Suprapubic skin (tissue), 4 donors: ENCODE data around the gene KMT2C. TPM values are rescaled to one million over a fixed set of nuclear protein-coding genes. Genes with fewer than 3 reads are reported as not detected.

Experiments used
- DNase-seq, 2 donors: peaks; one replicate each; pipeline ENCODE4 v3.0.0-alpha.2; 2019; ENCODE audit warnings: low spot score in 2 of 2
- H3K27ac ChIP-seq: fragments of 200-600 bp; sonication (generic); one replicate; pipeline ENCODE4 v1.5.1; 2019
- H3K27me3 ChIP-seq: fragments of 200-600 bp; sonication (generic); one replicate; pipeline ENCODE4 v1.5.1; 2019
- H3K36me3 ChIP-seq: fragments of 200-600 bp; sonication (generic); one replicate; pipeline ENCODE4 v1.5.1; 2019
- H3K4me1 ChIP-seq: fragments of 200-600 bp; sonication (generic); one replicate; pipeline ENCODE4 v1.5.1; 2019
- H3K4me3 ChIP-seq: fragments of 200-600 bp; sonication (generic); one replicate; pipeline ENCODE4 v1.5.1; 2019; ENCODE audit warnings: mild to moderate bottlenecking
- H3K9me3 ChIP-seq: fragments of 200-600 bp; sonication (generic); one replicate; pipeline ENCODE4 v1.5.1; 2019
- CTCF ChIP-seq, 2 donors: fragments of 200-600 bp in 1 of 2; fragments of 450-650 bp in 1 of 2; sonication (generic) in 1 of 2; IDR thresholded peaks; one replicate each; pipeline ENCODE4 v1.5.1; 2016 to 2019; ENCODE audit warnings: antibody characterized with exemption in 2 of 2, mild to moderate bottlenecking in 1 of 2, moderate library complexity in 1 of 2
- EP300 ChIP-seq: sonication (generic); formaldehyde crosslinking; IDR thresholded peaks from one replicate; pipeline ENCODE4 v1.6.1; 2017; ENCODE audit warnings: antibody characterized with exemption
- POLR2A ChIP-seq, 2 donors: fragments of 450-650 bp; IDR thresholded peaks; one replicate each; pipeline ENCODE4 v1.6.1; 2017; ENCODE audit warnings: antibody characterized with exemption in 2 of 2, mild to moderate bottlenecking in 2 of 2, moderate library complexity in 2 of 2
- POLR2AphosphoS5 ChIP-seq, 3 donors: sonication (generic); formaldehyde crosslinking; IDR thresholded peaks; one replicate each; pipeline ENCODE4 v1.6.1; 2017; ENCODE audit warnings: antibody characterized with exemption in 3 of 3
- WGBS: methylation state at CpG from one replicate; pipeline ENCODE4 v1.1.5; 2018; 5-methylcytosine and 5-hydroxymethylcytosine counted together
- total RNA-seq, 4 donors: library from RNA; depleted of rRNA; stranded (reverse); fragments of >200 nt; gene quantifications; one replicate each; pipeline ENCODE4 v1.1.0, GENCODE V29; 2016

KMT2C gene
- total RNA-seq, 4 donors from 2014 or later, result 61.2 to 144 (median 93.3) TPM

GRCh38 chr7:152121432-152121831, 314.4 kb downstream of the KMT2C start:
- peaks cover 92% of the 10 kb centered on the region for H3K36me3 ChIP-seq
- H3K4me1 ChIP-seq, result no peaks in the 10 kb centered on the region
- no peak for TF ChIP-seq EP300
- no peak for TF ChIP-seq POLR2AphosphoS5 (IDR thresholded peaks at IDR 0.05)
- no peak for TF ChIP-seq CTCF (IDR thresholded peaks at IDR 0.05)
- TF ChIP-seq POLR2A (IDR thresholded peaks at IDR 0.05), result no peak
- WGBS, result 98% methylated on average over 9 of the region's 9 CpGs
- H3K9me3 ChIP-seq, result peaks cover 5% of the 10 kb centered on the region
- H3K27me3 ChIP-seq, result no peaks in the 10 kb centered on the region
- H3K27ac ChIP-seq, result no peak overlapping the region
- no peak overlapping the region for H3K4me3 ChIP-seq
- no peak for DNase-seq

DNA sequence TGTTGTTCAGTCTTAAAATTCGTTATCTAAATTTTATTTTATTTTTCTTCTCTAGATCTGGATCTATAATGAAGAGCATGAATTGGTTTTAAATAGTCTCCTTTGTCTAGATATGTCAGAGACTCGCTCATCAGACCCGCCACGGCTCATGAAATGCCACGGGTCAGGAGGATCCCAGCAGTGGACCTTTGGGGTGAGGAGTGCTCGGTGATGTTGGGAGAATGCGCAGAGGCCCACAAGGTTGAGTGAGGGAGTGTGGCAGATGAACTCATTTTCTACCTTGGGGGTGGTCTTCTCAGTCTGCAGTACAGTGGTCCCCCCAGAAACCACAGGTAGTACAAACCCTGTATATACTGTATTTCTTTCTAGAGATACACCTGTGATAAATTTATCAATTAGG, 315.0 kb downstream of the KMT2C start:
- 98% methylated on average over 7 of the region's 7 CpGs for WGBS
- no peak overlapping the region for H3K4me3 ChIP-seq
- no peak for DNase-seq
- H3K27ac ChIP-seq, result no peak overlapping the region
- peaks cover 5% of the 10 kb centered on the region for H3K9me3 ChIP-seq
- H3K4me1 ChIP-seq, result no peaks in the 10 kb centered on the region
- H3K27me3 ChIP-seq, result no peaks in the 10 kb centered on the region
- TF ChIP-seq EP300, result no peak
- no peak for TF ChIP-seq CTCF (IDR thresholded peaks at IDR 0.05)
- TF ChIP-seq POLR2A (IDR thresholded peaks at IDR 0.05), result no peak
- no peak for TF ChIP-seq POLR2AphosphoS5 (IDR thresholded peaks at IDR 0.05)
- H3K36me3 ChIP-seq, result peaks cover 96% of the 10 kb centered on the region

DNA sequence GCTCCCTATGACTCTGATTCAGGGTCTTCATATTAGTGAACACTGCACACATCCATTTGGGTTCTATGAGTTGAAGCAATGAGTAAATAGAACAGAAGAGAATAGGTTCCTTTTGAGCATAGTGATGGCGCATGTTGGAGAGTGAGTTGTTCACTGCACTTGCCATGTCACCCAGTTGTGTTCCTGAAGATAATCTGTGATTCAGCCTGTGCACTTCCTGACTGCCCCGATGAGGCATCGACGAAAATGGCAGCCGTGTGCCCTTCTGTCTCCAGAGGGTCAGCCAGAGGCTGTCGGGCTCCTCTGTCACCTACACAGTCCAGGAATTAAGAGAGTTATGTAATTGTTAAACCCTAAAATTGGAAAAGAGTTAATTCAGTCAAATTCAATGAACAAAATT, 315.6 kb downstream of the KMT2C start:
- Histone ChIP-seq H3K27ac (no peak overlapping the region), H3K36me3 (peaks cover 98% of the 10 kb centered on the region), H3K4me1 (no peaks in the 10 kb centered on the region), H3K9me3 (peaks cover 5% of the 10 kb centered on the region), H3K27me3 (no peaks in the 10 kb centered on the region), H3K4me3 (no peak overlapping the region)
- no peak for TF ChIP-seq CTCF (IDR thresholded peaks at IDR 0.05)
- TF ChIP-seq POLR2A (IDR thresholded peaks at IDR 0.05), result no peak
- no peak for TF ChIP-seq POLR2AphosphoS5 (IDR thresholded peaks at IDR 0.05)
- TF ChIP-seq EP300, result no peak
- 100% methylated on average over 6 of the region's 6 CpGs for WGBS
- DNase-seq, result no peak

GRCh38 chr7:152117356-152117755, 318.4 kb downstream of the KMT2C start:
- Histone ChIP-seq H3K4me1 (no peaks in the 10 kb centered on the region), H3K36me3 (peaks cover 93% of the 10 kb centered on the region), H3K9me3 (no peaks in the 10 kb centered on the region), H3K4me3 (no peak overlapping the region), H3K27me3 (no peaks in the 10 kb centered on the region), H3K27ac (no peak overlapping the region)
- no peak for DNase-seq
- 93% methylated on average over 8 of the region's 8 CpGs for WGBS
- TF ChIP-seq POLR2A (IDR thresholded peaks at IDR 0.05) (no peak), CTCF (IDR thresholded peaks at IDR 0.05) (no peak), EP300 (no peak), POLR2AphosphoS5 (IDR thresholded peaks at IDR 0.05) (no peak)

GRCh38 chr7:152115021-152115718, 320.6 kb downstream of the KMT2C start:
- no peak for TF ChIP-seq EP300
- no peak for TF ChIP-seq POLR2A (IDR thresholded peaks at IDR 0.05)
- TF ChIP-seq CTCF (IDR thresholded peaks at IDR 0.05), result no peak
- no peak for TF ChIP-seq POLR2AphosphoS5 (IDR thresholded peaks at IDR 0.05)
- H3K27ac ChIP-seq, result no peak overlapping the region
- H3K4me3 ChIP-seq, result no peak overlapping the region
- H3K9me3 ChIP-seq, result no peaks in the 10 kb centered on the region
- H3K4me1 ChIP-seq, result no peaks in the 10 kb centered on the region
- H3K27me3 ChIP-seq, result no peaks in the 10 kb centered on the region
- peaks cover 74% of the 10 kb centered on the region for H3K36me3 ChIP-seq
- no peak for DNase-seq
- 94% methylated on average over 9 of the region's 9 CpGs for WGBS
